CD4-positive, alpha-beta T cell (primary cell): Measurements from ENCODE around the gene VPS33B. TPM values are rescaled to one million over a fixed set of nuclear protein-coding genes. Genes with fewer than 3 reads are reported as not detected.

Experiments used
- ATAC-seq: fragments of 200-7000 bp; cut with Tn5 transposase; one replicate; pipeline ENCODE4 v1.10.0; 2022; ENCODE audit warnings: mild to moderate bottlenecking; ENCODE audit not compliant: poor library complexity
- CTCF ChIA-PET: fragments of 350-600 bp; sonication (Branson Sonifier 250); formaldehyde crosslinking; loops from one replicate; lab custom pipeline; 2021; ENCODE audit warnings: antibody characterized with exemption, inconsistent platforms; lab: Charles Lee
- POLR2A ChIA-PET: fragments of 350-600 bp; sonication (Branson Sonifier 250); formaldehyde crosslinking; loops from one replicate; lab custom pipeline; 2021; ENCODE audit warnings: antibody characterized with exemption, inconsistent platforms; lab: Charles Lee
- DNase-seq, 14 experiments: peaks; one replicate each; pipeline ENCODE4 v3.0.0-alpha.2; 2013 to 2020; ENCODE audit warnings: mixed read lengths in 2 of 14
- H3K27ac ChIP-seq, 2 donors: one replicate each; pipeline versions ENCODE4 v1.5.1 to v1.7.0; 2013; ENCODE audit warnings: low read length in 2 of 2, low read depth in 1 of 2, mild to moderate bottlenecking in 1 of 2
- H3K27me3 ChIP-seq, 2 experiments: 1 replicate in 1 of 2; 2 replicates in 1 of 2; pipeline versions ENCODE4 v1.6.1 to v1.7.0; 2013; ENCODE audit warnings: low read length in 2 of 2, control low read depth in 1 of 2, mild to moderate bottlenecking in 1 of 2, moderate library complexity in 1 of 2; ENCODE audit not compliant: insufficient read depth in 2 of 2, control insufficient read depth in 1 of 2
- H3K36me3 ChIP-seq: one replicate; pipeline ENCODE4 v1.6.1; 2013; ENCODE audit warnings: low read length, control low read depth; ENCODE audit not compliant: insufficient read depth
- H3K4me1 ChIP-seq: one replicate; pipeline ENCODE4 v1.6.1; 2013; ENCODE audit warnings: low read length, control low read depth; ENCODE audit not compliant: insufficient read depth
- H3K4me3 ChIP-seq: one replicate; pipeline ENCODE4 v1.5.1; 2013; ENCODE audit warnings: mild to moderate bottlenecking, low read length, moderate library complexity
- H3K9me3 ChIP-seq, 2 experiments: 1 replicate in 1 of 2; 2 replicates in 1 of 2; pipeline versions ENCODE4 v1.6.1 to v1.7.0; 2013; ENCODE audit warnings: low read length in 2 of 2, mild to moderate bottlenecking in 2 of 2, control low read depth in 1 of 2, moderate library complexity in 1 of 2; ENCODE audit not compliant: control insufficient read depth in 1 of 2, insufficient read depth in 1 of 2
- H3K27ac Mint-ChIP-seq: one replicate; pipeline ENCODE4 v1.8.0; 2020; ENCODE audit warnings: mixed read lengths
- H3K27me3 Mint-ChIP-seq: one replicate; pipeline ENCODE4 v1.8.0; 2021; ENCODE audit warnings: mixed read lengths
- H3K36me3 Mint-ChIP-seq: one replicate; pipeline ENCODE4 v1.8.0; 2021; ENCODE audit warnings: low read depth, mixed read lengths
- H3K4me1 Mint-ChIP-seq: one replicate; pipeline ENCODE4 v1.8.0; 2021; ENCODE audit warnings: low read depth, mixed read lengths
- H3K4me3 Mint-ChIP-seq: one replicate; pipeline ENCODE4 v1.8.0; 2020; ENCODE audit warnings: mild to moderate bottlenecking, mixed read lengths
- H3K9me3 Mint-ChIP-seq: one replicate; pipeline ENCODE4 v1.8.0; 2020; ENCODE audit warnings: mixed read lengths
- intact Hi-C, 2 experiments: fragments of 100-400 bp; cut with DNase I in 1 of 2; cut with micrococcal nuclease in 1 of 2; formaldehyde crosslinking; loops; one replicate each; pipeline versions ENCODE4 v1.15.1 to v1.9.0; 2023 to 2025; cut with DNase I, micrococcal nuclease
- total RNA-seq, 174 experiments: library from RNA in 2 of 174; stranded (reverse) in 2 of 174; gene quantifications; one replicate each; pipeline ENCODE4 v1.2.3 and lab custom pipeline; 2021 to 2026
- TF ChIP-seq, protein P1 (sequence below): fragments of 200-600 bp; IDR thresholded peaks from one replicate; pipeline ENCODE4 v1.8.0; 2022; ENCODE audit warnings: antibody characterized with exemption, mild to moderate bottlenecking

The VPS33B gene
- total RNA-seq, 2 experiments from 2014 or later: 17.2 to 23.8 TPM

DNA sequence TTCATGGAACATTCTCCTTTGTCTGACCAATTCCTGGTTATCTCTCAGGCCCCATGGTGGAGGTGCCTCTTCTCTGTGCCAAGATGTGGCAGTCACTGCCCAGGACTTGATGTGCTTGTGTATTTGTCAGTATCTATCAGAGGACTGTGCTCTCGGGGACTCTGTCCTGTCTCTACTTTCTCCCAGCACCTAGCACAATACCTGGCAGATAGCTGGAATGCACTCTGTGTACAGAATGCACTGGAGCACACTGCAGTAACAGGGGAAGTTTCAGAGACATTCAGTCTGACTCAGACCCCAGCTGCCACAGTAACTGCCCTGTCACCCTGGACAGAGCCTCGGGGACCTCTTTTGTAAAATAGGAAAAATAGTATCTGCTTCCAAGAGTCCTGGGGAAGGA lies 43.1 kb upstream of the VPS33B start:
- Mint-ChIP-seq H3K9me3 (no peaks in the 10 kb centered on the region), H3K4me3 (no peak overlapping the region), H3K27me3 (peaks cover 43% of the 10 kb centered on the region), H3K4me1 (no peaks in the 10 kb centered on the region), H3K27ac (no peak overlapping the region), H3K36me3 (no peaks in the 10 kb centered on the region)
- Histone ChIP-seq H3K36me3 (no peaks in the 10 kb centered on the region), H3K4me1 (no peaks in the 10 kb centered on the region), H3K4me3 (no peak overlapping the region), H3K9me3 (no peaks in the 10 kb centered on the region), H3K27me3 (no peaks in the 10 kb centered on the region), H3K27ac (no peak overlapping the region)
- DNase-seq: no peak
- POLR2A ChIA-PET: no interaction called here
- TF ChIP-seq, protein P1, sequence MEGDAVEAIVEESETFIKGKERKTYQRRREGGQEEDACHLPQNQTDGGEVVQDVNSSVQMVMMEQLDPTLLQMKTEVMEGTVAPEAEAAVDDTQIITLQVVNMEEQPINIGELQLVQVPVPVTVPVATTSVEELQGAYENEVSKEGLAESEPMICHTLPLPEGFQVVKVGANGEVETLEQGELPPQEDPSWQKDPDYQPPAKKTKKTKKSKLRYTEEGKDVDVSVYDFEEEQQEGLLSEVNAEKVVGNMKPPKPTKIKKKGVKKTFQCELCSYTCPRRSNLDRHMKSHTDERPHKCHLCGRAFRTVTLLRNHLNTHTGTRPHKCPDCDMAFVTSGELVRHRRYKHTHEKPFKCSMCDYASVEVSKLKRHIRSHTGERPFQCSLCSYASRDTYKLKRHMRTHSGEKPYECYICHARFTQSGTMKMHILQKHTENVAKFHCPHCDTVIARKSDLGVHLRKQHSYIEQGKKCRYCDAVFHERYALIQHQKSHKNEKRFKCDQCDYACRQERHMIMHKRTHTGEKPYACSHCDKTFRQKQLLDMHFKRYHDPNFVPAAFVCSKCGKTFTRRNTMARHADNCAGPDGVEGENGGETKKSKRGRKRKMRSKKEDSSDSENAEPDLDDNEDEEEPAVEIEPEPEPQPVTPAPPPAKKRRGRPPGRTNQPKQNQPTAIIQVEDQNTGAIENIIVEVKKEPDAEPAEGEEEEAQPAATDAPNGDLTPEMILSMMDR: no peak
- CTCF ChIA-PET: no interaction called here
- intact Hi-C loops: no loop called here
- no peak for ATAC-seq

DNA sequence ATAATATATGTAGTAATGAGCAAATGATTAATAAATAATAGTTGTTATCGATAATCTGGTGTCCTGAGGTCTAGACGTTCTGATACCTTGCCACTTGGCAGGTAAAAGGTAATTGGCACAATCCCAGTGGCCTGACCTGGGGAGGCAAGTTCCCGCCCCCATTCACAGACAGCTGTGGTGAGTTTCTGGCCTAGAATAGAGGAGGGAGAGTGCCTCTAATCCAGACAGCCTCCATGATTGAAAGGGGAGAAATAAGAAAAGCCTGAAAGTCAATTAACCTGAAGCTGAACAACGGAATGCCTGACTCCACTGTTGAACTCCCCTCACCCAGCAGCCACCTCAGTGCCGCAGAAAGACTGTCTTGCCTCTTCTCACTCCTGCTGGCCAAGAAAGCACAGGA lies 39.6 kb upstream of the VPS33B start:
- Mint-ChIP-seq H3K4me3 (no peak overlapping the region), H3K4me1 (no peaks in the 10 kb centered on the region), H3K27me3 (peaks cover 58% of the 10 kb centered on the region), H3K9me3 (no peaks in the 10 kb centered on the region), H3K36me3 (no peaks in the 10 kb centered on the region), H3K27ac (no peak overlapping the region)
- Histone ChIP-seq H3K27ac (no peak overlapping the region), H3K36me3 (no peaks in the 10 kb centered on the region), H3K27me3 (peaks cover 11 to 21% of the 10 kb centered on the region in 2 experiments), H3K9me3 (no peaks in the 10 kb centered on the region), H3K4me3 (no peak overlapping the region), H3K4me1 (no peaks in the 10 kb centered on the region)
- TF ChIP-seq, protein P1: no peak
- ChIA-PET POLR2A (no interaction called here), CTCF (no interaction called here)
- DNase-seq (no peak), ATAC-seq (no peak)
- intact Hi-C loops: no loop called here

DNA sequence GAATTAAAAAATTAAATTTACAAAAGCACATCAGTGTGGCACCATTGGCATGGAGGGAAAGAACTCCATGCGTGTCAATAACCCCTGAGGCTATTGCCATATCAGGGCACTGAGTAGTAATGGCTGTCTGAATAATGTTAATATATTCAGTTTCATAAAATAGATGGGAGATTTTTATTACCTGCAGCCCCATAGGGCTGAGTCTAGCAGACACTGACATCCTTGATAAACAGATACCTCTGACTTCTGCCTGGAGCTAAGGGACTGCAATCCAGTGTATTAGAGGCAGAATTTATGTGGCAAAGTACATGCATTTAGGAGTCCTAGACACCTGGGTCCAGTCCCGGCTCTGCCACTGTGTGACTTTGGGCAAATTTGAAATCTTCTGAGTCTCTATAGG lies 38.8 kb upstream of the VPS33B start:
- Histone ChIP-seq H3K4me3 (no peak overlapping the region), H3K4me1 (no peaks in the 10 kb centered on the region), H3K36me3 (no peaks in the 10 kb centered on the region), H3K27ac (no peak overlapping the region), H3K9me3 (no peaks in the 10 kb centered on the region), H3K27me3 (peaks cover 15 to 21% of the 10 kb centered on the region in 2 experiments)
- no peak for ATAC-seq
- no peak overlapping the region for H3K27ac Mint-ChIP-seq
- ChIA-PET CTCF (no interaction called here), POLR2A (no interaction called here)
- H3K36me3 Mint-ChIP-seq: no peaks in the 10 kb centered on the region
- DNase-seq: no peak
- H3K4me1 Mint-ChIP-seq: no peaks in the 10 kb centered on the region
- H3K9me3 Mint-ChIP-seq: no peaks in the 10 kb centered on the region
- intact Hi-C loops: no loop called here
- H3K27me3 Mint-ChIP-seq: peaks cover 58% of the 10 kb centered on the region
- TF ChIP-seq, protein P1: no peak
- no peak overlapping the region for H3K4me3 Mint-ChIP-seq
